ENCODE results near the gene PURA.
A peak's percentile ranks its signal among the peaks of the same experiment; 100 is the strongest.

The PURA gene

GRCh38 chr5:140110646-140110957 is 3.3 kb upstream of the PURA start:
- no peak for DNase-seq

GRCh38 chr5:140111011-140111858 is 2.7 kb upstream of the PURA start:
- no peak for DNase-seq

GRCh38 chr5:140111859-140112551 is 1.9 kb upstream of the PURA start:
- DNase-seq: no peak

GRCh38 chr5:140112685-140113179 is 1.2 kb upstream of the PURA start:
- DNase-seq: no peak

- no peak for DNase-seq
Observed at GRCh38 chr5:140113180-140113698, 670 bp upstream of the PURA start.

- DNase-seq: peak; percentile 13
Observed at GRCh38 chr5:140114341-140115185, 654 bp downstream of the PURA start.

- no peak for DNase-seq
Observed at GRCh38 chr5:140115186-140115500, 1.2 kb downstream of the PURA start.

- peak; percentile 2 for DNase-seq
Observed at GRCh38 chr5:140116716-140117115, 2.8 kb downstream of the PURA start.

- no peak for DNase-seq
Observed at GRCh38 chr5:140117523-140117922, 3.6 kb downstream of the PURA start.

- DNase-seq: no peak
Observed at GRCh38 chr5:140118302-140118936, 4.5 kb downstream of the PURA start.

GRCh38 chr5:140125637-140126036 is 11.7 kb downstream of the PURA start, which contains the start of gene IGIP:
TSS of gene IGIP (plus strand) at chr5:140125937. CDS start at chr5:140128477, 2,540 bp downstream.
- DNase-seq: no peak

GRCh38 chr5:140126315-140127012 is 12.6 kb downstream of the PURA start:
- DNase-seq: no peak

GRCh38 chr5:140128376-140128775 is 14.5 kb downstream of the PURA start:
- DNase-seq: no peak

GRCh38 chr5:140130949-140131733 is 17.2 kb downstream of the PURA start:
- DNase-seq: no peak

- peak; percentile 8 for DNase-seq
Observed at GRCh38 chr5:140131967-140132409, 18.1 kb downstream of the PURA start.

- DNase-seq: no peak
Observed at GRCh38 chr5:140133514-140134167, 19.7 kb downstream of the PURA start.

- DNase-seq: no peak
Observed at GRCh38 chr5:140134277-140134935, 20.5 kb downstream of the PURA start.

GRCh38 chr5:140135127-140135526 is 21.2 kb downstream of the PURA start:
- no peak for DNase-seq

- DNase-seq: no peak
Observed at GRCh38 chr5:140136624-140137023, 22.7 kb downstream of the PURA start.

GRCh38 chr5:140140435-140140834 is 26.5 kb downstream of the PURA start:
- no peak for DNase-seq

Data from NCI-H2171 treated with DMSO at 0.1 percent for 48 hours (cell line).